GM18520 (cell line): ENCODE measurements around the gene KRTAP10-5.
"Not testable (repeated sequence)": the region's sequence is repeated elsewhere in the genome, so short reads cannot be mapped to it uniquely, and the experiment has no call there.

Experiments
- ATAC-seq: cut with Tn5 transposase; IDR thresholded peaks from one replicate; pipeline ENCODE4 v1.9.1; 2021; ENCODE audit not compliant: unreplicated experiment

Gene KRTAP10-5, protein sequence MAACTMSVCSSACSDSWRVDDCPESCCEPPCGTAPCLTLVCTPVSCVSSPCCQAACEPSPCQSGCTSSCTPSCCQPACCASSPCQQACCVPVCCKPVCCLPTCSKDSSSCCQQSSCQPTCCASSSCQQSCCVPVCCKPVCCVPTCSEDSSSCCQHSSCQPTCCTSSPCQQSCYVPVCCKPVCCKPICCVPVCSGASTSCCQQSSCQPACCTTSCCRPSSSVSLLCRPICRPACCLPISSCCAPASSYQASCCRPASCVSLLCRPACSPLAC

DNA sequence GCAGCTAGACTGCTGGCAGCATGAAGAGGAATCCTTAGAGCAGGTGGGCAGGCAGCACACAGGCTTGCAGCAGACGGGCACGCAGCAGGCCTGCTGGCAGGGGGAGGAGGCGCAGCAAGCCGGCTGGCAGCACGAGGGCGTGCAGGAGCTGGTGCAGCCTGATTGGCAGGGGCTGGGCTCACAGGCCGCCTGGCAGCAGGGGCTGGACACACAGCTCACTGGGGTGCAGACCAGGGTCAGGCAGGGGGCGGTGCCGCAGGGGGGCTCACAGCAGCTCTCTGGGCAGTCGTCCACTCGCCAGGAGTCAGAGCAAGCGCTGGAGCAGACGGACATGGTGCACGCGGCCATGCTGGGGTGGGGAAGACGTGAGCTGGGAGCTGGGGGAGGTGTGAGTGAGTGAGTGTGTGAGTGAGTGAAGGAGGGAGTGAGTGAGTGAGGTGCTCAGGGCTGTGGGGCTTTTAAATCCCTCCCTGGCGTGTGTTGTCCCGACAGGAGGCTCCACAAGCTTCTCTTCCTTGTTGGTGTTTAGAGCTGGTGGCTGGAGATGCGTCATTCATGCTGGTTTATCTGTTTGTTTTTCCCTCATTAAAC lies at the start of gene KRTAP10-5:
KRTAP10-5 (minus strand) TSS at position 374 of the 591 bp plus-strand sequence; CDS start at position 348, 26 bp downstream.
- not testable (repeated sequence) for ATAC-seq

DNA sequence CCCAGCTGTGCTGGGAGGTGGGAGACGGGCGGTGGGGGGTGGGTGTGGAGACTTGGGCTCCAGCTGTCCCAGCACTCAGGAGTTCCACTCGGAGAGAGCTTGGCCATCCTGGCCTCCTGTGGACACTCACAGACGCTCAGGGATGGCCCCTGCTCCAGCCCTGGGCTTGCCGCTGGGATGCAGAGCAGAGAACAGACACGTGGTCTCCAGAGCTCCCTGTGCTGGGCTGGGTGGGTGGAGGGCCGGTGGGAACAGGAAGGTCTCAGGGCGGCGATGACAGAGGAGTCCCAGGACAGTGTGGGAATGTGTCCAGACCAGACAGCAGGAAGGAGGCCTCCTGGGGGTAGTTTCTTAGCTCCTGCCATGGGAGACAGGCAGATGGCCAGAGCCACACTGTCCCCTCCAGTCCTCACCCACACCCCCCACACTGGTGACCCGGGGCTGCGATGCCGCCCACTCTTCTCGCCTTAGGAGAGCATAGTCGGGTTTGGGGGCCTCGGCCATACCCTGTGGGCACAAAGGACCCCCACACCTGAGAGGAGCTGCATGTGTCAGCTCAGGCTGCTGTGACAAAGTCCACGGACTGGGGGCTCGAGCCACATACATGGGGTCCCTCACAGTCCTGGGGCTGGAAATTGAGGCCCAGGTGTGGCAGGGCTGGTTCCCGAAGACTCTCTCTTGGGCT lies 48.4 kb upstream of the KRTAP10-5 start:
- no peak for ATAC-seq

DNA sequence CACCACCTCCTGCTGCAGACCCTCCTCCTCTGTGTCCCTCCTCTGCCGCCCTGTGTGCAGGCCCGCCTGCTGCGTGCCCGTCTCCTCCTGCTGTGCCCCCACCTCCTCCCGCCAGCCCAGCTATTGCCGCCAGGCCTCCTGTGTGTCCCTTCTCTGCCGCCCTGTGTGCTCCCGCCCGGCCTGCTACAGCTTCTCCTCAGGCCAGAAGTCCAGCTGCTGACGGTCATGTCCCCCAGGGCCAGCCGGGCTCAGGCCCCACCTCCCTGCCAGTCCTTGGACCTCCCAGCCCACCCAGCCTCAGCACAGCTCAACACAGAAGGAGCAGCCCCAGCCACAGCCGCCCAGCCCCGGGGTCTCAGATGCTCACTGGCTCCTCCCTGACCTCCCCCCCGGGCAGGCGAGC lies 47.4 kb upstream of the KRTAP10-5 start:
- not testable (repeated sequence) for ATAC-seq

DNA sequence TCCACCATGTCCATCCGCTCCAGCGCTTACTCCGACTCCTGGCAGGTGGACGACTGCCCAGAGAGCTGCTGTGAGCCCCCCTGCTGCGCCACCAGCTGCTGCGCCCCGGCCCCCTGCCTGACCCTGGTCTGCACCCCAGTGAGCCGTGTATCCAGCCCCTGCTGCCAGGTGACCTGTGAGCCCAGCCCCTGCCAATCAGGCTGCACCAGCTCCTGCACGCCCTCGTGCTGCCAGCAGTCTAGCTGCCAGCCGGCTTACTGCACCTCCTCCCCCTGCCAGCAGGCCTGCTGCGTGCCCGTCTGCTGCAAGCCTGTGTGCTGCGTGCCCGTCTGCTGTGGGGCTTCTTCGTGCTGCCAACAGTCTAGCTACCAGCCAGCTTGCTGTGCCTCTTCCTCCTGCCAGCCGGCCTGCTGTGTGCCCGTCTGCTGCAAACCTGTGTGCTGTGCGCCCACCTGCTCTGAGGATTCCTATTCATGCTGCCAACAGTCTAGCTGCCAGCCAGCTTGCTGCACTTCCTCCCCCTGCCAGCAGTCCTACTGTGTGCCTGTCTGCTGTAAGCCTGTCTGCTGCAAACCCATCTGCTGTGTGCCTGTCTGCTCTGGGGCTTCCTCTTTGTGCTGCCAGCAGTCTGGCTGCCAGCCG lies 46.9 kb upstream of the KRTAP10-5 start:
- not testable (repeated sequence) for ATAC-seq

DNA sequence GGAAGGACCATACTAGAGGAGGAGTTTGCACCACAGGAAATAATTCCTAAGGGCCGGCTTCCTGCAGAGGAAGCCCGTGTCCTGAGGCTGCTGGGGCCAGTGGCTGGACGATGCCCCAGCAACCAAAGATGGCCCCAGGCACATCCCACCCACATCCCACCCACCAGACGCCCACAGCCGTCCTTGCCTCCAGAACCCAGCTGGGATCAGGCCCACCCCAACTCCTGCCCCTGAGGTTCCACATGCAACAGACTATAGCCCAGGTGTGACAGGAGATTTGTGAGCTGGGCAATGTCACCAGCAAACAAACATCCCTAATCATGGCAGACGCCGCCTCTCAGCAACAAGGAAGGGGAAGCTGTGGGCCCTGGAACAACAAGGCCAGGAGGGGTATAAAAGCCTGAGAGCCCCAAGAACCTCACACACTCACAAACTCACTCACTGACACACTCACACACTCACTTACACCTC lies 46.3 kb upstream of the KRTAP10-5 start, which contains the start of gene KRTAP10-9:
KRTAP10-9 (plus strand) TSS at position 421 of the 471 bp plus-strand sequence. CDS start 79 bp downstream, outside the sequence.
- ATAC-seq: no peak

DNA sequence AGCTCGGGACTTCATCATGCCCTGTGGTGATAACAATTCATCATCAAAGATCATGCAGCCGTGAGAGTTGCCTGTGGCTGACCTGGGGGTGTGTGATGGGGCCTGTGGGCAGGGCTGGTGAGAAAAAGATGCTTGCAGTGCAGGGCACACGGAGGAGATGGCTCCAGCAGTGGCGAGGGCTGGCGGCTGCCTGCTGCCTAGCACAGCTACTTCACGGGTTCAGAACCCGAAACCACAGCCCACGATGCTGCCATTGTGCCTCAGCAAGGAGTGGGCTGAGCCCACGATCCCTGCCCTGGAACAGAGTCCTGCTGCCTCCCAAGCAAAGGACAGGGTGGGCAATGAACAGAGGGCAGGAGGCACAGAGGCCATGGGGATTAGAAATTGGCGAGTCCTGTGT lies 45.9 kb upstream of the KRTAP10-5 start:
- ATAC-seq: no peak

DNA sequence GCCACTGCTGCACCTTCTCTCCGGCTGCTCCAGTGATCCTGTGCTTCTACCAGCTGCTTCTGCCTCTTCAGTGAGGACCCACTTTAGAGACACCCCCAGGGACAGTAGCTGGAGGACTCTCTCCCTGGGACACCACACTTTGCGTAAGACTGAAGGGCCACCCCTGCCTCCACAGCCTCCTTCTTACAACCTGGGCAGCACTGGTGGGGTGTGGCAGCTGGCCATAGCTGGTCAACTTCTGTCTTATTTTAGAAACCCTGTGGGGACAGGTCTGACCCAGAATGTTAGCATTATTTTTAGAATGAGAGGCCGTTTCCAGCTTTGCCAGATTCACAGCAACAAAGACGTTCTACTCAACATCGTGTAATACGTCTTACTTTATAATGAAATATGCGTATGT lies 45.4 kb upstream of the KRTAP10-5 start:
- no peak for ATAC-seq

DNA sequence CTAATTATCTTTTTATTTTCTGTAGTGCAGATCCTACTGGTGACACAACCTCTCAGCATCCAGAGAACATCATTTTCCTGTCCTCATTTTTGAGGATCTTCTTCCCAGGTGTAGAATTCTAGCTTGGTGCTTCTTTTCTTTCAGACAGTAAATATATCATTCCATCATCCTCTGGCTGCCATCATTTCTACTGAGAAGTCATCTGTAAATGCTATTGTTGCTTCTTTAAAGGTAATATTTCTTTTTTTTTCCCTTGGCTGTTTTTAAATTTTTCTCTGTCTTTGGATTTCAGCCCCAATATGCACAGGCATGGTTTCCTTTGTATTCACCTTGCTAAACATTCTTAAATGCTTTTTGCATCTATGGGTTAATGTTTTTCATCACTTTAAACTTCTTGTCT lies 43.2 kb upstream of the KRTAP10-5 start:
- no peak for ATAC-seq

DNA sequence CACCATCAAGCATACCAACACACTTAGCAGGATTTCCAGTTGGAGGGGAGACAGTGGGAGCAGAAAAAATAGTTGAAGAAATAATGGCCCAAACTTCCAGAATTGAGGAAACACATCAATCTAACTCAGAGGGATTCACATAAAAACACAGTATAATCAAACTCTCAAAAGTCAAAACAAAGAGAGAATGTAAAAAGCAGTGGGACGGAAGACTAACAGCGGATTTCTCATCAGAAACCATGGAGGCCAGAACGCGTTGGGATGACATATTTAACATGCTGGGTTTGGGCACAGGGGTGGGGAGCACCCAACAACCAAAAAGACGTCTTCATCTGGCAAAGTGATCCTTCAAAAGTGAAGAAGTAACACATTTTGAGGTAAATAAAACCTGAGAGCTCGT lies 39.5 kb upstream of the KRTAP10-5 start:
- no peak for ATAC-seq

DNA sequence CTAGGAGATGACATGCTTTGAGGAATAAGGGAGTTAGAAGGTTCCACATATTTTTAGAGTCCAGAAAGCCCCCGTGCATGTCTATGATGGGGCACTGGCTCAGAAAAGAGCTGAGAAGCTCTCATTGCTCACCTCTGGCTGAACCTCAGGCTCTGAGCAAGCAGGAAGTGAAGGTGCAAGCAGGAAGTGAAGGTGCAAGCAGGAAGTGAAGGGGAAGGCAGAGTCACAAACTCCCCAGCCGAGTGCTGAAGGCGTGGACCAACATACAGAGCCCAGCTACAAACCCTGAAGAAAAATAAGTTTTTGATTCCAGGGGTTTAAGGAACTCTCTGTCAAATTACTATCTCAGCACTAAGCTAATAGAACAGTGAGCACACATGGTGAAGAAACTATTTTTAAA lies 38.5 kb upstream of the KRTAP10-5 start:
- no peak for ATAC-seq

DNA sequence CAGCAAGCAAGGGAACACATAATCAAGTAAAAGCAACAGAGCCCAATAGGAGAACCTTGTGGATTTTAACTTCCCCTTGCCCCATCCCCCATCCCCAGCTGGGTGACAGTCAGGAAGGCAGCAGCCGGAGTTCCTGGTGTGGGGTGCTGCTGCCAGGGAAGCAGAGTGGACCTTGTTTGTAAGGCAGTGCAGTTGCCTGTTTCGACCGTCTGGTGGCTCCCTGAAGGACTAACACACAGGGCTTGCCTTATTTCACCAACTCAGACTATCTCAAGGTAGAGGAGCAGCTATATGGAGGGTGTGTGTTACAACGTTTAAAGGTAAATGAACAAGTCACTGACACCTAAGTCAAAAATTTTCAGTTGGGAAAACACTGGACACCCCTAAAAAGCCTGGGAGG lies 38.1 kb upstream of the KRTAP10-5 start:
- no peak for ATAC-seq

DNA sequence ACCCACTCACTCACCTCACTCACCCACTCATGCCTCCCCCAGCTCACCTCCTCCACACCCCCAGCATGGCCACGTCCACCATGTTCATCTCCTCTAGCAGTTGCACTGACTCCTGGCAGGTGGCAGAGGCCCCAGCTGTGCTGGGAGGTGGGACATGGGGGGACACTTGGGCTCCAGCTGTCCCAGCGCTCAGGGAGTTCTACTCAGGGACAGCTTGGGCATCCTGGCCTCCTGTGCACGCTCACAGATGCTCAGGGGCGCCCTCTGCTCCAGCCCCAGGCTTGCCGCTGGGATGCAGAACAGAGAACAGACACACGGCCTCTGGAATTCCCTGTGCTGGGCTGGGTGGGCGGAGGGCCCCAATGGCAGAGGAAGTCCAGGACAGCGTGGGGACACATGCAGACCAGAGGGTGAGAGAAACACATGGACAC lies 36.7 kb upstream of the KRTAP10-5 start:
- ATAC-seq: no peak

DNA sequence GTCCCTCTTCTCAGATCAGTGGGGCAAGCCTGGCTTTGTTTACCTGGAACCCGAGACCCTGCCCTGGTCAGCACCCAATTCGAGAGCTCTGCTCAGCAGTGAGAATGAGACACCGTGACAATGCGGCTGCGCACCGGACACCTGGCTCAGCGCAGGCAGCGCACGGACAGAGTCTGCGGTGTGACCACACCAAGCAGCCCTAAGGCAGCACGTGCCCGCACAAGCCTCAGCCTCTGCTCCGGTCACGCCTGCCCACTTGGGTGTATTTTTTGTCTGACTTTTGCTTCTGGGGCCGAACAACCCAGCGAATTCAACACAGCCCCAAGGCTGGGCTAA lies 36.2 kb upstream of the KRTAP10-5 start:
- no peak for ATAC-seq

DNA sequence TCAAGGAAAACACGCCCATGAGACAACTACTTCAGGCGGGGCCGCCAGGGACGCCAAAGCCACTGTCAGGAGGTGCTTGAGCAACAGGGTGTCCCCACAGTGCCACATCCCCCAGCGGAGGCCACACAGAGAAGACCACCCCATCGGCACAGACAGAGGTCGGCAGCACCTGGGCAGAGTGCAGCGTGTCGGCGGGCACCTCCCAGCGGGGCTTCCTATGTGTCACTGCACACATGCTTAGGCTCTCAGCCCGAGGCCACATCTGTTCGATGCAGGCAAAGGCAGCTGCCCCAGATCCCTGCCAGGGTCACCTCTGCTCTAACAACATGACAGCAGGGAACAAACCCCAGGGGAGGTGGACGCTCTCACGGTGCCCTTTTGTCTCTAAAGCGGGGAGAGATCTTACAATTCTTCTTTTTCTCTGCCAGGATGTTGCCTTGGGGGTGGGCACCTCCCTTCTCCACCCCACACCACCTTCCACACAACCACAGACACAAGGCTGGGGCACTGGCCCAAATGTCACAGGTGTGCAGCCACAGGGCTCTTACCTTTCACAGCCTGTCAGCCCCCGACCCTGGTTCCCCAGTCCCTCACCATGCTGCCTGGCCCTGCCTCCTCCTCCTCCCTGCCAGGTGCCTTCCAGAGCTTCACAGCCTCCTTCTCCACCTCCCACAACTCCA lies 35.6 kb upstream of the KRTAP10-5 start:
- ATAC-seq: no peak

DNA sequence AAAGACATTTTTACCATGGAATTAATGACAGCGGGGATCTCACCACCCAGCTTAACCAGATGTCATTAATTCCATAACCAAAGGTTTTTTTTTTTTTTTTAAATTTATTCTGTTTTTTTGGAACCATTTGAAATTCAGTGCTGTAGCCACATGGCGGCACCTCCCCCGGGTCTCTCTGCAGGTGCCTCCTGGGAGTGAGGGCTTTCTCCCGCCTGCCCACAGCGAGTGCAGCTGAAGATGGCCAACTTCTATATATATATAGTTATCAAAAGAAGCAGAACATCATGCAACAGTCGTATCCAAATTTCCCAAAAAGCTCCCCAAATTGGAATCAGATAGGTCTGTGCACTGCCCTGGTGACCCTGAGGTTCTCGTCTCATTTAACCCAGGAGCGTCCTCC lies 35.1 kb upstream of the KRTAP10-5 start:
- ATAC-seq: no peak

DNA sequence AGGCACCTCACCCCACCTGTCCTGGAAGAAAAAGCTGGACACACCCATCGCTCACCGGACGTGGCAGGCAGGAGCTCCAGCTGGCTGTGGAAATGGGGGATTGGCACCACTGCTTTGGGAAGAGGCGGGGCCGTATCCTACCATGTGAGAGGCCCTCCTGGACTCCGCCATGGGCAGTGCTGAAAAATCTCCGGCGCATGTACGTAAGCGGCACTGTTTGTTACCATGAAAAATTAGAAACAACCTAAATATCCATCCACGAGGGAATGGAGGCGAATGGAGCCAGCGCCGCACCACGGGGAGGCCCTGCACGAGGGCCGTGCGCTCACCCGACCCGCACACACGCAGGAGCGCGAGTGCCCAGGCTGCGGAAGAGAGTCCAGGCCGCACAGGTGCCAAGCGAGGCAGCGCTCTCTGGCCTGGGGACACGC lies 34.6 kb upstream of the KRTAP10-5 start:
- no peak for ATAC-seq

DNA sequence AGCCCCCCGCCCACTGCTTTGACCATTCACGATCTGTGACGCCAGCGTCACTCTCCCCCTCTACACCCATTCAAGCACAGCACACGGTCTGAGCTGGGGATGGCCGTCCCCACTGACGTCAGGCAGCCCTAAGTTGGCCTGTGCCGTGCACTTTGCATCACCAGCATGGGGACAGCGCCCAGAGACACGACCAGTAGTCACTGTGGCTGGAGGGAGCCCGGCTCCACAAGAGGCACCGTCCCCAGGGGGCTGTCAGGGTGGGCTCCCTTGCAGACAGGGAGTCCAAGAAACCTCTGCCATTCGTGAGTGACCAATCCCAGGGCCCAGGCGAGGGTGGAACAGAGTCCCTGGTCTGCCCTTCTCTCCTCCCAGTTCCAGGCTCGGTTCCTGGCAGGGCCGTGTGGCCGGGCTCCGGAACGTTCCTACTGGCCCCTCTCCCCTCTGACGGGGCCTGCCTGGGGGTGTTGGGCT lies 33.8 kb upstream of the KRTAP10-5 start:
- no peak for ATAC-seq

DNA sequence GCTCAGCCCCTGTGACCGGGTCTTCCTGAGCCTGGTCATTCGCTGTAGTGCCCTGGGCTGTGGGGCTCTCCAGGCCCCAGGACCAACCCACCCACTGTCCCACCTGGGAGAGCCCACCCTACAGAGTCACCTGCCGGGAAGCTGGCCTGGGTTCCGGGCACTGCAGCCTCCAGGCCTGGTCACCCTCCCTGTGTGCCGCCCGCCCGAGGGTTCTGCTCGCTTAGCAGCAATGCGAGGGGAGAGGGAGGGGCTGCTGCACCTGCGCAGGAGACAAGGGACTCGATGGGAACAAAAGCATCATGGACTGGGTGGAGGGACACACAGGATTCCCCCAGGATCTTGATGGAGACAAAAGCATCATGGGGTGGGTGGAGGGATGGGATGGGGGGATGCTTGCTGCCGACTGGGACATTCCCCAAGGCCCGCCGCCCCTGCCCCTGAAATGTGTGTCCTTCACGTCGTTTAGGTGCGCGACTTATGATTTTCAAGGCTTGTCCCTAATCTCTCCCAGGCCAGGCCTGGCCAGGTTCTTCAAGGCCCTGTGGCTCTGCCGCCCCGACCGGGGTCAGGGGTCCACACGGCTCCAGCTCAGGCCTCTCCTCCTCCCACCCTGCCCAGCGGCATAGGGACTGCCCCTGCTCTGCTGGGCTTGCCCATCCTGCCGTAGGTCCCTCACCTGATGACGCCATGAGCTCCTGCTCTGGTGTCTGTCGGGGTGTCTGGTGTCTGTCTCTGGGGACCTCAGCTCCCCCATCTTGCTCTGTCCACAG lies 33.2 kb upstream of the KRTAP10-5 start:
- ATAC-seq: no peak

DNA sequence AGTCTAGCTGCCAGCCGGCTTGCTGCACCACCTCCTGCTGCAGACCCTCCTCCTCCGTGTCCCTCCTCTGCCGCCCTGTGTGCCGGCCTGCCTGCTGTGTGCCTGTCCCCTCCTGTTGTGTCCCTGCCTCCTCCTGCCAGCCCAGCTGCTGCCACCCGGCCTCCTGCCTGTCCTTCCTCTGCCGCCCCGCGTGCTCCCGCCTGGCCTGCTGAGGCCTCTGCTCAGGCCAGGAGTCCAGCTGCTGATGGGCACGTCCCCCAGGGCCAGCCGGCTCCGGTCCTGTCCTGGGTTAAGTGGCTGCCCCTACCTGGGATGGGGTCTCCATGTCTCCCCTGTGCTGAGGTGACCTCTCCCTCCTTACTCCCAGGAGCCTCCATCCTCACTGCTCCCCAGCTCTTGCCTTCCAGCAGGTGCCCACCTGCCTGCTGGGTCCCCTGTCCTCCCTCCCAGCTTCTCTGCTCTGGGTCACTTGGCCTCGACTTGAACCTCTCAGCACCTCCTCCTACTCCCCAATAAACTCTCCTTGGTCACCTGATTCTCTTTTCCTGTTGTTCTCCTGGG lies 32.3 kb upstream of the KRTAP10-5 start:
- no peak for ATAC-seq

DNA sequence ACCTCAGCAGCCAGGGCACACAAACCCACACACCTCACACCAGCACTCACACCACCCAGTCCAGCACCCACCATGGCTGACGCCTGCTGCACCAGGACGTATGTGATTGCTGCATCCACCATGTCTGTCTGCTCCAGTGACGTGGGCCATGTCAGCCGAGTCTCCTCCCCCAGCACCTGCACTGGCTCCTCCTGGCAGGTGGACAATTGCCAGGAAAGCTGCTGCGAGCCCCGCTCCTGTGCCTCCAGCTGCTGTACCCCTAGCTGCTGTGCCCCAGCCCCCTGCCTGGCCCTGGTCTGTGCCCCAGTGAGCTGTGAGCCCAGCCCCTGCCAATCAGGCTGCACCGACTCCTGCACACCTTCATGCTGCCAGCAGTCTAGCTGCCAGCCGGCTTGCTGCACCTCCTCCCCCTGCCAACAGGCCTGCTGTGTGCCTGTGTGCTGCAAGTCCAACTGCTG lies 31.7 kb upstream of the KRTAP10-5 start, which contains the start of gene KRTAP10-8:
KRTAP10-8 (plus strand) TSS at position 51 of the 458 bp plus-strand sequence; CDS start at position 73, 22 bp downstream.
- ATAC-seq: no peak
